Omental fat pad (tissue), 4 donors: ENCODE measurements around the gene VPS41. TPM values are rescaled to one million over a fixed set of nuclear protein-coding genes. Genes with fewer than 3 reads are reported as not detected.

Source experiments
- ATAC-seq: fragments of 150-250 bp; one replicate; pipeline ENCODE4 v1.9.1; 2016; ENCODE audit warnings: mild to moderate bottlenecking, moderate library complexity; ENCODE audit not compliant: low FRiP score
- DNase-seq: peaks from one replicate; pipeline ENCODE4 v3.0.0-alpha.2; 2019; ENCODE audit warnings: low spot score
- total RNA-seq, 4 donors: library from RNA; depleted of rRNA; stranded (reverse); fragments of >200 nt; gene quantifications; one replicate each; pipeline ENCODE4 v1.1.0, GENCODE V29; 2016
- TF ChIP-seq, protein P1 (sequence below), 3 donors: fragments of 450-650 bp; IDR thresholded peaks; one replicate each; pipeline ENCODE4 v1.5.1; 2016 to 2017; ENCODE audit warnings: antibody characterized with exemption in 3 of 3, mild to moderate bottlenecking in 3 of 3, moderate library complexity in 2 of 3

Gene VPS41
- total RNA-seq, 4 donors from 2014 or later = 28.9 to 44.9 (median 33.4) TPM

DNA sequence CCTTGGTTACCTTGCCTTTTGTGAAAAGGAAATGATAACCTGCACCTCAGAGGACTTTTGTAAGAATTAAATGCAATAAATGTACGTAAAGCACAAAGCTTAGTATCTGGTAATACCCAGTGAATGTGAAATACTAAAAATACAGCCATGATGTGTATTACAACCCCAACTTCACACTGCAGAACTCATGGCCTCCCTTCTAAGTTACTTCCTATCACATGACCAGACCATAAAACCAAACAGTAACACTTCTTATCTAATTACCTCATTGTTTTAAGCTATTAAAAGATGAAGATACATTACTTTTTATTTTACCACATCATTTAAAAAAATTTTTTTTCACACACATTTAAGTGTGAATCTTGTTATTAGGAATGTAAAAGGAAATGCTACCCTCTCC, 29.0 kb downstream of the VPS41 start:
- DNase-seq = no peak
- ATAC-seq = no peak
- TF ChIP-seq, protein P1, sequence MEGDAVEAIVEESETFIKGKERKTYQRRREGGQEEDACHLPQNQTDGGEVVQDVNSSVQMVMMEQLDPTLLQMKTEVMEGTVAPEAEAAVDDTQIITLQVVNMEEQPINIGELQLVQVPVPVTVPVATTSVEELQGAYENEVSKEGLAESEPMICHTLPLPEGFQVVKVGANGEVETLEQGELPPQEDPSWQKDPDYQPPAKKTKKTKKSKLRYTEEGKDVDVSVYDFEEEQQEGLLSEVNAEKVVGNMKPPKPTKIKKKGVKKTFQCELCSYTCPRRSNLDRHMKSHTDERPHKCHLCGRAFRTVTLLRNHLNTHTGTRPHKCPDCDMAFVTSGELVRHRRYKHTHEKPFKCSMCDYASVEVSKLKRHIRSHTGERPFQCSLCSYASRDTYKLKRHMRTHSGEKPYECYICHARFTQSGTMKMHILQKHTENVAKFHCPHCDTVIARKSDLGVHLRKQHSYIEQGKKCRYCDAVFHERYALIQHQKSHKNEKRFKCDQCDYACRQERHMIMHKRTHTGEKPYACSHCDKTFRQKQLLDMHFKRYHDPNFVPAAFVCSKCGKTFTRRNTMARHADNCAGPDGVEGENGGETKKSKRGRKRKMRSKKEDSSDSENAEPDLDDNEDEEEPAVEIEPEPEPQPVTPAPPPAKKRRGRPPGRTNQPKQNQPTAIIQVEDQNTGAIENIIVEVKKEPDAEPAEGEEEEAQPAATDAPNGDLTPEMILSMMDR (IDR thresholded peaks at IDR 0.05) = no peak

DNA sequence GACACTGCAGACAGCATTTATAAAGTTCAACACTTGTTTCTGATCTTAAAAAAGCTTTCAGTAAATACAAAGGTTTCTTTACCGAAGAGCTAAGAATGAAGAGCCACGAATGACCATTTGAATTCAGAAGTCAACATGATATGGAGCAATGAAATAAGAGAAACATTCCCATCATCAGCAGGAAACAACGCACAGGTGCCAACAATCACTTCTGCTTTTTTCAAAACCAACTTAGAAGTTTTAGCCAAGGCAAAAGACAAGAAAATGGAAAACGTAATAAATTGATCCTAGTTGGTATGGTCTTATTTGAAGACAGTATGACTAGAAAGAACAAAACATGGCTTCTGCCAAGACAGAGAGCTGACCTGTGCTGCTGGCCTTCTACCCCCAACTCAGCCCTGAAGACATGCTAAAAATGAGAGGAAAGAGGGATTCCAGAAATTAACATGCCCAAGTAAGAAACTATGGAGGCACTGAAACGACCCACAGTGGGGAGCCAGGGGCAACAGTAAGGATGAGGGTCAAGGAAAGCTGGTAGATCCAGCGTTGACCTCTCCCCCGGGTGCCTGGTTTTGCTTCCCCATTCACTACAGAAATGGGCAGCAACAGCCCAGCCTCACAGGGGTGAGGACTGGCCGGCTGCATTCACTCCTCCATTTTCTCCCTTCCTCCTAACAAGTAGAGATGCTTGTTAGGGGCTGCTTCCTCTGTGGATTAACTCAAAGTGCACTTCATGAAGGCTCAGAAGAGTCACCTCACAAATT, 30.1 kb downstream of the VPS41 start:
- no peak for DNase-seq
- ATAC-seq = no peak
- TF ChIP-seq, protein P1 (IDR thresholded peaks at IDR 0.05) = no peak

- TF ChIP-seq, protein P1 (IDR thresholded peaks at IDR 0.05) = no peak
Observed at GRCh38 chr7:38873433-38873832, 35.6 kb downstream of the VPS41 start.

GRCh38 chr7:38872202-38872601, 36.8 kb downstream of the VPS41 start:
- TF ChIP-seq, protein P1 (IDR thresholded peaks at IDR 0.05) = no peak
- DNase-seq = no peak

More at GRCh38 chr7:38873433-38873832, 35.6 kb downstream of the VPS41 start:
- ATAC-seq (no peak), DNase-seq (no peak)

DNA sequence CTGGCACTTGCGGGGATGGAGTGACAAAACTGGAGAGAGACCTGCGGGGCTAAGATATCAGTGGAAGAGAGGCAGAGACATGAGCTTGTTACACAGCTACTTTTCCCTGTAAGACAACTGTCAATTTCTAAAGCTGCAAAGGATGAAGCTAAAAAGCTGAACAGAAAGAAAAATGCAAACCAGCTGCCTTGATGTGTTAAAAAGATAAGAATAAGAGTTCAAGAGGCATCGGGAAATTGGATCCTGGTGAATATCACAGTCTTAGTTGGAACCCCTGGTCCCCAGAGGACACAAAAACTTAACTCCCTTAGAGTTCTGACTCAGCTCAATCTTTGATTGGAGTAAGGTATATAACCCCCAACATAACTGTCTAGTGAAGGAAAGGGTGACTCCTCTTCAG, 38.8 kb downstream of the VPS41 start:
- DNase-seq (no peak), ATAC-seq (no peak)
- TF ChIP-seq, protein P1 (IDR thresholded peaks at IDR 0.05) = no peak

More at GRCh38 chr7:38872202-38872601, 36.8 kb downstream of the VPS41 start:
- no peak for ATAC-seq

DNA sequence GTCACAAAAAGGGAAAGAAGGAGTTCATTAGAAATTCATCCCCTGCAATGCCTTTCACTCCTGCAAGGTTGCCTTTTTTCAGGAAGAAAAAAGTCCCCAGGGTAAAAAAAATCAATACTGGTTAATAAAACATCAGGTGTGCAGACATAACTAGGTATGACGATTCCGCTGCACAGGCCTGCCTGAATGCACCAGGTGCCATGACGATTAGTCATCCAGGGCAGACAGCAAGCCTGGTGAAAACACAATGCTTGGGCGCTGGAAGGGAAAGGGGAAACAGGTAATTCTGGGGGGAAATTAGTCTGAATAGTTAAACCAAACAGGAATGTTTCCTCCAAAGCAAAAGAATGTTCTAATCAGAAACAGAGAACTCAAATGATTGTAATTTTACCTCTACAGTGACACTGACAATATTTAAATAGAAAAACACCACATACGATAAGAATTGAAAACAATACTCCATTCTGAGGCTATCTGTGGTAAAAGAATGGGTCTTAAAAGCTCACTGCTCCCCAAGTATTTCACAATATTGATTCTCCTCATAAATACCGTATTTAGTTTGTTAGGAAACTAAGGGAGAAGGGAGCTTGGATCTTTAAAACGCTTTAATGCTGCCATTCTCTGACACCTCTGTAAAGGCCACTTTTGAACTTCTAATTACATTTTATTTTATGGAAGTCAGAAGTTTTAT, 45.2 kb downstream of the VPS41 start:
- DNase-seq (no peak), ATAC-seq (no peak)
- TF ChIP-seq, protein P1 (IDR thresholded peaks at IDR 0.05) = no peak
